Measurements from ENCODE around the gene CMA1. TPM values are rescaled to one million over a fixed set of nuclear protein-coding genes. Genes with fewer than 3 reads are reported as not detected.

CMA1 gene
- total and polyA plus RNA-seq, 2 of the 8 experiments (the other 6 are each of a cell fraction or from before 2014, with no cell fraction given): not detected

DNA sequence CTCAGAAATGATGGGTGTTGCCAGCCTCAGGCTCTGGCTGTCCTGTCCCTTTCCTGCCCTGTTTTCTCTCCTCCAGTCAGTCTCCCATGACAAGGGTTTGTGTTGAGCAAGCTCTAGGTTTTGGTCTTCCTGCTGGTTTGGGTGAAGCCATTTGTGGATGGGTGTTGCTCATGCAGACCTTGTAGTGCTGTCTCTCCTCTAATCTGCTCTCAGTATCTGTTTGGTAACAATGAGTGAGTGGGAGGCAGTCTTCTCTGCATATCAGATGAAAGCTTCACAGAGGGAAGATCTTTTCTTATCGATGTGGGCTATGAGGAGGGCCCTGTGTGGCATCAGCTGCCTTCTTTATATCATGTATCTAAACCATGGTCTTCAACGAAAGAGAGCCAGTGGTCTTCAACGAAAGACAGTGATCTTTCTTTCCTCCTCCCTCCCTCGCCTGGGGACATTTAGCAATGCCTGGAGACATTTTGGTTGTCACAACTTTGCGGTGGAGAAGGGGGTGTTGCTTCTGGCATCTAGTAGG lies 3.6 kb downstream of the CMA1 start:
- no peak overlapping the region for H3K27ac ChIP-seq (ENCODE audit: low read depth, low read length)
- H3K4me2 ChIP-seq (ENCODE audit: insufficient read depth in 1 of 2, low read depth in 2 of 2, low read length in 2 of 2): no peak overlapping the region
- H3K27me3 ChIP-seq (replicated peaks in 1 of 4; ENCODE audit: control insufficient read depth in 3 of 4, extremely low read depth in 1 of 4, insufficient read depth in 3 of 4, low read length in 3 of 4): no peaks in the 10 kb centered on the region
- H4K91ac ChIP-seq (replicated peaks; ENCODE audit: insufficient read length, low read length): no peak overlapping the region
- no peak overlapping the region for H3K14ac ChIP-seq (ENCODE audit: insufficient read length)
- 78% methylated on average over 5 of the region's 5 CpGs; no CpG with 5 or more reads in 1 of the 2 experiments for WGBS, 2 experiments (ENCODE audit: extremely low coverage in 1 of 2, insufficient coverage in 1 of 2, insufficient read length in 1 of 2, insufficient replicate concordance in 2 of 2, low coverage in 1 of 2, low lambda C conversion rate in 2 of 2, missing lambda C conversion rate in 1 of 2)
- no peak overlapping the region for H3K4me3 ChIP-seq (ENCODE audit: extremely low read depth in 1 of 4, insufficient read depth in 2 of 4, low read depth in 3 of 4, low read length in 4 of 4)
- H2AFZ ChIP-seq (ENCODE audit: low read length): no peak overlapping the region
- no peak overlapping the region for H3K4ac ChIP-seq (replicated peaks; ENCODE audit: insufficient read length, low read depth, low read length)
- no peak overlapping the region for H3K56ac ChIP-seq (replicated peaks; ENCODE audit: insufficient read length, low read depth, low read length)
- H2BK12ac ChIP-seq (ENCODE audit: low read depth, low read length): no peak overlapping the region
- H3K4me1 ChIP-seq (replicated peaks in 1 of 4; ENCODE audit: control insufficient read depth in 3 of 4, insufficient read depth in 4 of 4, low read length in 3 of 4): no peaks in the 10 kb centered on the region
- H3K36me3 ChIP-seq (ENCODE audit: control insufficient read depth in 2 of 4, insufficient read depth in 4 of 4, low read length in 3 of 4): no peaks in the 10 kb centered on the region
- no peak overlapping the region for H2BK15ac ChIP-seq (ENCODE audit: low read length)
- no peaks in the 10 kb centered on the region for H3K79me2 ChIP-seq (ENCODE audit: control insufficient read depth in 1 of 2, insufficient read depth in 2 of 2, low read length in 2 of 2)
- POLR2A ChIA-PET (ENCODE audit: partially characterized antibody): no interaction called here
- no peak overlapping the region for H3K9ac ChIP-seq (replicated peaks in 1 of 4; ENCODE audit: extremely low read depth in 1 of 4, low read depth in 3 of 4, low read length in 3 of 4)
- DNase-seq (ENCODE audit: low read depth in 1 of 2, low spot score in 2 of 2) (no peak), FAIRE-seq (no peak)
- H2BK20ac ChIP-seq (ENCODE audit: low read length): no peak overlapping the region
- H2BK5ac ChIP-seq (ENCODE audit: low read depth, low read length): no peak overlapping the region
- no peak overlapping the region for H3K18ac ChIP-seq (ENCODE audit: extremely low read depth, low read length)
- no peak overlapping the region for H3K23ac ChIP-seq (ENCODE audit: insufficient read length)
- no peak overlapping the region for H4K8ac ChIP-seq (ENCODE audit: extremely low read depth, insufficient read depth, low read length)
- H2AK5ac ChIP-seq (ENCODE audit: low read depth, low read length): no peak overlapping the region
- no peaks in the 10 kb centered on the region; the same call in 1 of the 2 replicates for H3K23me2 ChIP-seq (ENCODE audit: low read depth, low read length)
- CTCF ChIA-PET (ENCODE audit: partially characterized antibody): interaction anchor here (2.6 kb wide), 1 partner anchor 23 kb away, joined by 10 read pairs; no protein-coding TSS in a partner anchor
- no peak overlapping the region for H2BK120ac ChIP-seq (replicated peaks; ENCODE audit: low read depth, low read length)
- H4K5ac ChIP-seq (ENCODE audit: insufficient read length, low read depth, low read length): no peak overlapping the region
- no peaks in the 10 kb centered on the region for H4K20me1 ChIP-seq (replicated peaks in 1 of 2; ENCODE audit: control insufficient read depth in 1 of 2, insufficient read depth in 2 of 2, low read length in 2 of 2)
- H3K9me3 ChIP-seq (ENCODE audit: insufficient read depth in 2 of 2, low read depth in 1 of 2, low read length in 1 of 2): peaks cover 18 to 30% of the 10 kb centered on the region in 2 experiments; a peak in 2 of 4 replicates
- TF ChIP-seq BACH1 (IDR thresholded peaks at IDR 0.05; ENCODE audit: low read length) (no peak), CEBPB (IDR thresholded peaks at IDR 0.05; ENCODE audit: low read depth, low read length) (no peak), GTF2F1 (IDR thresholded peaks at IDR 0.05; ENCODE audit: borderline replicate concordance, low read depth, low read length) (no peak), MAFK (IDR thresholded peaks at IDR 0.05; ENCODE audit: low read depth, low read length) (no peak), JUN (IDR thresholded peaks at IDR 0.05; ENCODE audit: low read depth, low read length) (no peak), POLR2A (IDR thresholded peaks at IDR 0.05; ENCODE audit: control extremely low read depth in 1 of 2, low read depth in 2 of 2, low read length in 2 of 2) (no peak), RBBP5 (IDR thresholded peaks at IDR 0.05; ENCODE audit: borderline replicate concordance, low read depth, low read length) (no peak)
- TF ChIP-seq, protein P1, sequence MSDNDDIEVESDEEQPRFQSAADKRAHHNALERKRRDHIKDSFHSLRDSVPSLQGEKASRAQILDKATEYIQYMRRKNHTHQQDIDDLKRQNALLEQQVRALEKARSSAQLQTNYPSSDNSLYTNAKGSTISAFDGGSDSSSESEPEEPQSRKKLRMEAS (IDR thresholded peaks at IDR 0.05): no peak
- H3K79me1 ChIP-seq (ENCODE audit: low read depth, low read length): no peaks in the 10 kb centered on the region

Measured in H1 (cell line).